Adrenal gland (tissue), 5 donors: ENCODE data around the gene RYR1.

Experiments used
- CTCF ChIP-seq, 6 experiments: fragments of 450-650 bp in 4 of 6; fragments of 200-600 bp in 2 of 6; sonication (generic) in 1 of 6; IDR thresholded peaks; 1 replicate in 5 of 6; 2 replicates in 1 of 6; pipeline versions ENCODE4 v1.5.1 to v1.8.0; 2016 to 2021; ENCODE audit warnings: antibody characterized with exemption in 6 of 6, mild to moderate bottlenecking in 2 of 6, moderate library complexity in 1 of 6
- POLR2A ChIP-seq, 2 donors: fragments of 450-650 bp; IDR thresholded peaks; one replicate each; pipeline ENCODE4 v1.6.1; 2017; ENCODE audit warnings: antibody characterized with exemption in 2 of 2, mild to moderate bottlenecking in 2 of 2, moderate library complexity in 1 of 2
- donor health status: DM: no; HTN: no; CAD: no.

- no peak for TF ChIP-seq CTCF (IDR thresholded peaks at IDR 0.05)
- no peak for TF ChIP-seq POLR2A (IDR thresholded peaks at IDR 0.05)
These were observed 39.0 kb upstream of the RYR1 start for GRCh38 chr19:38394488-38394887.
